ENCODE results near the gene COMP. TPM values are rescaled to one million over a fixed set of nuclear protein-coding genes. Genes with fewer than 3 reads are reported as not detected.

The COMP gene
- total and polyA plus RNA-seq, 2 donors from 2014 or later = 1.8 to 33.2 TPM

DNA sequence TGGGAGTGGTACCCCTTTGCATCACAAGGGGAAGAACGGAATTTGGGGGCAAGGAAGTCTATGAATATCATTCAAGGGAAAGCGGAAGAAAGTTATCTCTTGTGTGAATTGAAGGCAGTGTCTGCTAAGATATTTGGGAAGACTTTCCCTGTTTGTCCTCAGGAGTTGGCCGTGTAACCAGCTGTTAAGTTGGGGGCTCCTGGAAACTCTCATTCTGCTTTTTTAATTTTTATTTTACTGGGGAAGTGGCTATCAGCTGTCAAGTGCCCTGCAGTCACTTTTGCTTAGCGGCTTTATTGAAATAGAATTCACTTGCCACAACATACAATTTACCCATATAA is 43.5 kb upstream of the COMP start:
- peak overlapping the region in 1 of 3 donors; percentile 84 for H3K9ac ChIP-seq (ENCODE audit: low read length in 3 of 3)
- no peaks in the 10 kb centered on the region for H3K9me3 ChIP-seq (ENCODE audit: control insufficient read depth in 2 of 3, insufficient read depth in 1 of 3, low read length in 3 of 3)
- peaks cover 2 to 7% (median 3%) of the 10 kb centered on the region in 3 donors for H3K36me3 ChIP-seq (ENCODE audit: control insufficient read depth in 2 of 3, insufficient read depth in 3 of 3, low read length in 3 of 3)
- peak overlapping the region; percentile 6 to 83 (median 69) for H3K4me3 ChIP-seq (ENCODE audit: low read length in 3 of 3)
- H3K4me1 ChIP-seq (ENCODE audit: control insufficient read depth in 2 of 3, insufficient read depth in 2 of 3, low read depth in 1 of 3, low read length in 3 of 3) = peaks cover 0 to 39% (median 23%) of the 10 kb centered on the region in 3 donors
- no peak overlapping the region for H3K27ac ChIP-seq (ENCODE audit: low read depth in 2 of 2, low read length in 2 of 2)
- DNase-seq (no peak), FAIRE-seq (no peak)
- TF ChIP-seq, protein P1, sequence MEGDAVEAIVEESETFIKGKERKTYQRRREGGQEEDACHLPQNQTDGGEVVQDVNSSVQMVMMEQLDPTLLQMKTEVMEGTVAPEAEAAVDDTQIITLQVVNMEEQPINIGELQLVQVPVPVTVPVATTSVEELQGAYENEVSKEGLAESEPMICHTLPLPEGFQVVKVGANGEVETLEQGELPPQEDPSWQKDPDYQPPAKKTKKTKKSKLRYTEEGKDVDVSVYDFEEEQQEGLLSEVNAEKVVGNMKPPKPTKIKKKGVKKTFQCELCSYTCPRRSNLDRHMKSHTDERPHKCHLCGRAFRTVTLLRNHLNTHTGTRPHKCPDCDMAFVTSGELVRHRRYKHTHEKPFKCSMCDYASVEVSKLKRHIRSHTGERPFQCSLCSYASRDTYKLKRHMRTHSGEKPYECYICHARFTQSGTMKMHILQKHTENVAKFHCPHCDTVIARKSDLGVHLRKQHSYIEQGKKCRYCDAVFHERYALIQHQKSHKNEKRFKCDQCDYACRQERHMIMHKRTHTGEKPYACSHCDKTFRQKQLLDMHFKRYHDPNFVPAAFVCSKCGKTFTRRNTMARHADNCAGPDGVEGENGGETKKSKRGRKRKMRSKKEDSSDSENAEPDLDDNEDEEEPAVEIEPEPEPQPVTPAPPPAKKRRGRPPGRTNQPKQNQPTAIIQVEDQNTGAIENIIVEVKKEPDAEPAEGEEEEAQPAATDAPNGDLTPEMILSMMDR (IDR thresholded peaks at IDR 0.05; ENCODE audit: borderline replicate concordance, extremely low read depth, insufficient read depth) = no peak
- intact Hi-C loops (cut with DNase I) = no loop called here
- H3K27me3 ChIP-seq (ENCODE audit: control insufficient read depth, insufficient read depth, low read length) = no peaks in the 10 kb centered on the region

DNA sequence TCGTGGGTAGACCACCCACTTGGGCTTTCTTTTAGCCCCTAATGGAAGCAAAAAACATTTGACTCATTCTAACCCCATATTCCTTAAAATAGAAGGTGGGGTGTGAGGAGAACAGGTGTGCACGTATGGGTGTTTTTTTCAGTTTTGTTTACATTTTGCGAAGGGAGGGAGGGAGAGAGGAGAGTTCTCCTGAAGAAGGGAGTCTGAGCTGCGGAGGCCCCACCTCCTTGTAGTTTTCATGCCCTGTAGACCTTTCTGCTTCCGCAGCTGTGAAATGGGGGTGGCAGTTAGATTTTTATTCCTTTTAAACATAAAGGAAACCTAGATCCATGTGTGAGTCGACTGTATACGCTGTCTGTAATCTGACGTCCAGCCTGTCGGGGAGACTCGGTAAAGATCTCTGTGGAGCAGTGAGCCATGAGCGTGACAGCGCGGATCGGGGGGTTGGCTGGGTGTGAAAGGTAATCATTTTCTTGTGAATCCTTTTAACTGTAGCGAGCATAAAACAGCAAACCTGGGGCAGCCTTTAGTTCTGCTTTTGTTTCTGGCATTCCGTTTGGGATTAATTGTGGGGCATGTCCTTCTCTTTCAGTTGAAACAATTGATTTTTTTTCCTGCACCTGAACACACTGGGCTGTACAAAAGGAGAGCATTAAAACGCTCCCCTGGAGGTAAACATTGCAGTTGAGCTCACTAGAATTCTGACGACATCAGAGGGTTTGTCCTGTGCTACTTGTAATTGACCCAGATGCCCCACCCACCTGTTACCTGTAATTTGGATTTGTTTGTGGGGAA is 42.9 kb upstream of the COMP start:
- Histone ChIP-seq H3K9me3 (ENCODE audit: control insufficient read depth in 2 of 3, insufficient read depth in 1 of 3, low read length in 3 of 3) (no peaks in the 10 kb centered on the region), H3K4me1 (ENCODE audit: control insufficient read depth in 2 of 3, insufficient read depth in 2 of 3, low read depth in 1 of 3, low read length in 3 of 3) (peaks cover 0 to 35% (median 19%) of the 10 kb centered on the region in 3 donors), H3K4me3 (ENCODE audit: low read length in 3 of 3) (peak overlapping the region; percentile 52 to 83 (median 69)), H3K27ac (ENCODE audit: low read depth in 2 of 2, low read length in 2 of 2) (peak overlapping the region in 1 of 2 donors; percentile 52), H3K36me3 (ENCODE audit: control insufficient read depth in 2 of 3, insufficient read depth in 3 of 3, low read length in 3 of 3) (peaks cover 2 to 7% (median 3%) of the 10 kb centered on the region in 3 donors), H3K9ac (ENCODE audit: low read length in 3 of 3) (peak overlapping the region; percentile 39 to 84 (median 79)), H3K27me3 (ENCODE audit: control insufficient read depth, insufficient read depth, low read length) (no peaks in the 10 kb centered on the region)
- intact Hi-C loops (cut with DNase I) = no loop called here
- TF ChIP-seq, protein P1 (IDR thresholded peaks at IDR 0.05; ENCODE audit: borderline replicate concordance, extremely low read depth, insufficient read depth) = no peak
- DNase-seq (peak in 1 of 5 donors; percentile 34), FAIRE-seq (no peak)

DNA sequence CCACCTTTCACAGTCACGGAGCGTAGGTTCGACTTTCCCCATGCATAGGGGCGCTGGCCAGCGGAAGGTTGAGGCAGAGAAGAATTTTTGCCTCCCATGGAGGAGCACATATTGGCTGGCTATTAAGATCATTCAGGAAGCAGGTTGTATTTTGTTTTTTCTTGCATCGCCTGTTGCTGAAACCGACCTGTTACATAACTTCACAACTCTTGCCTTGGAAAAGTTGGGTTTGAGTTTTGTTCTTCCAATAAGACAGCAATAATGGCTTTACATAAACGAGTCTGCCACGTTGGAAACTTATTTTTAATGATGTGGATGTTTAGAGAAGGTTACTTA is 42.0 kb upstream of the COMP start:
- FAIRE-seq = no peak
- H3K36me3 ChIP-seq (ENCODE audit: control insufficient read depth in 2 of 3, insufficient read depth in 3 of 3, low read length in 3 of 3) = peaks cover 2 to 7% (median 3%) of the 10 kb centered on the region in 3 donors
- peaks cover 0 to 32% (median 19%) of the 10 kb centered on the region in 3 donors for H3K4me1 ChIP-seq (ENCODE audit: control insufficient read depth in 2 of 3, insufficient read depth in 2 of 3, low read depth in 1 of 3, low read length in 3 of 3)
- no peaks in the 10 kb centered on the region for H3K27me3 ChIP-seq (ENCODE audit: control insufficient read depth, insufficient read depth, low read length)
- no peak for DNase-seq
- H3K4me3 ChIP-seq (ENCODE audit: low read length in 3 of 3) = peak overlapping the region; percentile 69 to 83 (median 70)
- H3K9ac ChIP-seq (ENCODE audit: low read length in 3 of 3) = peak overlapping the region; percentile 54 to 97 (median 84)
- H3K9me3 ChIP-seq (ENCODE audit: control insufficient read depth in 2 of 3, insufficient read depth in 1 of 3, low read length in 3 of 3) = no peaks in the 10 kb centered on the region
- peak overlapping the region; percentile 53 to 77 for H3K27ac ChIP-seq (ENCODE audit: low read depth in 2 of 2, low read length in 2 of 2)
- TF ChIP-seq, protein P1 (IDR thresholded peaks at IDR 0.05; ENCODE audit: borderline replicate concordance, extremely low read depth, insufficient read depth) = no peak
- intact Hi-C loops (cut with DNase I) = no loop called here
